CD4-positive, alpha-beta T cell treated with Interleukin-17A for 4 hours (primary cell): ENCODE data around the gene S100A3.
"Not testable (repeated sequence)": the region's sequence is repeated elsewhere in the genome, so short reads cannot be mapped to it uniquely, and the experiment has no call there.

Source experiments
- DNase-seq: peaks from one replicate; pipeline ENCODE4 v3.0.0-alpha.2; 2020; ENCODE audit warnings: mixed read lengths

S100A3 gene

GRCh38 chr1:153568367-153569099, 19.5 kb upstream of the S100A3 start:
- peak; percentile 88 for DNase-seq

GRCh38 chr1:153567621-153568366, 18.7 kb upstream of the S100A3 start:
- DNase-seq, result peak; percentile 34

DNA sequence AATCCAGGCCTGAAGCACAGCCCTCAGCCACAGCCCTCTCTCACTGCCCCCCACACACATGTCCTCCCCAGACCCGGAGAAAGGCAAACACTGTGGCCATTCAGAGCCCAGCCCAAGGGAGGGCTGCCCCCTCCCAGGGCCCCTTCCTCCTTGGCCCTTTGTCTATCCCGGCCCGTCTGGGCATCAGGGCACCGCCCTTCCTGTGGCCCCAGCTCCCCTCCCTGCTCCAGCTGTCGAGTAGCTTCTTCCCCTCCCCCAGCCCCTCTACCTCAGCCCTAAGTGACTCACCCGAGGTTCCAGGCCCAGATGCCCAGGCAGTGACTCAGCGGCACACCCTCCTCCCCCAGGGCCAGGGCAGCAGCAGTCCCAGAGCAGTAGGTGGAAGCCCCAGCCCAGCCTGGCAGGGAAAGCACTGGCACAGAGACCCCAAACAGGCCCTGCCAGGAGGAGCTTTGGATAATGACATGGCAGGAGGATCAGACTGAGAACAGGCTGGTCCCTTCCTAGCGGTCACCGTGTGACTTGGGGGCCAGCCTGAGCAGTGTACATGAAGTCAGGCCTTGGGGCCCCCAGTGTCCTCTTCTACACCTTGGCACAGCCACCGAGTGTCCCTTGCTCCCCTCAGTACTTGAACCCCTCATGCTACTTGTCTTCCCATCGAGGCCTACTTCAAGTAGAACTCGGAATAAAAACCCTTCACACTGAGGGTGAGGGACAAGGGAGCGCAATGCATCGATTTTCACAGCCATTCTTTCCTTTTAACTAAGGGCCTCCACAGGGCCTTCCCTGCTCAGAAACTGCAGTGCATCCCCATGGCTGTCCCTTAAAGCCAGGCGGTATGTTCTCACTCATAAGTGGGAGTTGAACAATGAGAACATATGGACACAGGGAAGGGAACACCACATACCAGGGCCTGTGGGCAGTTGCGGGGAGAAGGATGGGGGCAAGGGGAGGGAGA, 17.6 kb upstream of the S100A3 start:
- peak; percentile 94 for DNase-seq

- DNase-seq, result peak; percentile 71
These were observed 16.7 kb upstream of the S100A3 start, which contains the start of gene S100A2 for GRCh38 chr1:153565529-153566374. TSS of gene S100A2 (minus strand) at chr1:153565844. CDS start at chr1:153563877, 1,967 bp downstream.

GRCh38 chr1:153563991-153564390, 14.9 kb upstream of the S100A3 start:
- DNase-seq, result no peak

- DNase-seq, result no peak
These were observed 14.4 kb upstream of the S100A3 start for GRCh38 chr1:153563483-153563901.

DNA sequence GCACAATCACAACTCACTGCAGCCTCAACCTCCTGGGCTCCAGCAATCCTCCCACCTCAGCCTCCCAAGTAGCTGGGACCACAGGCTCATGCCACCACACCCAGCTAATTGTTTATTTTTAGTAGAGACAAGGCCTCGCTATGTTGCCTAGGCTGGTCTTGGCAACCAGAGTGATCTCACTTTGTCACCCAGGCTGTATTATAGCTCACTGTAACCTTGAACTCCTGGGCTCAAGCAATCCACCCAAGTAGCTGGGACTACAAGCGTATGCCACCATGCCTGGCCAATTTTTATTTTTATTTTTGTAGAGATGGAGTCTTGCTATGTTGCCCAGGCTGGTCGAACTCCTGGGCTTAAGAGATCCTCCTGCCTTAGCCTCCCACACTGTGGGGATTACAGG, 13.0 kb upstream of the S100A3 start:
- DNase-seq, result not testable (repeated sequence)

- no peak for DNase-seq
These were observed 12.5 kb upstream of the S100A3 start for GRCh38 chr1:153561466-153561985.

DNA sequence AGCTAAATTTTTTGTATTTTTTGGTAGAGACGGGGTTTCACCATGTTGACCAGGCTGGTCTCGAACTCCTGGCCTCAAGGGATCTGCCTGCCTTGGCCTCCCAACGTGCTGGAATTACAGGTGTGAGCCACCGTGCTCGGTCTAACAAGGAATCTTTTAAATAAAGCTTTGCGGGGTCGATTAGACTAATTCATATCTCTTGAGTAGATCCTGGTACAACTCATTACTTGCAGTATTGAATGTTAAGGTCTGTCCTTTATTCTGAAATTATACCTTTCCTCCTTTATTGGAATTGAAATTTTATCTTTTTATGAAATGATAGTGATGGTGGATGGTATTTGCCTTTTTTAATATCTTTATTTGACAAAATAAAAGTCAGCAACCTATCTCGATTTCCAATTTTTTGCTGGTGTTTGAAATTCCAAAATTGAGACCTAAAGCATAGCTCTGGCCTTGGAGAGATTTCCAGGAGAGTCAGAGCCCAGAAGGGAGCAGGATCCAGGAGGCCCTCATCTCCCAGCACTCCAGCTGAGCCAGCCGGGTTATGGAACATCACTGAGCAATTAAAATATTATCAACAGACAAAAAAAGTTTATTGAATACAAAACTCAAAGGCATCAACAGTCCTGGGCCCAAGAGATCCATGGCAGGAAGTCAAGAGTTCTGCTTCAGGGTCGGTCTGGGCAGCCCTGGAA, 11.9 kb upstream of the S100A3 start:
- no peak for DNase-seq

DNA sequence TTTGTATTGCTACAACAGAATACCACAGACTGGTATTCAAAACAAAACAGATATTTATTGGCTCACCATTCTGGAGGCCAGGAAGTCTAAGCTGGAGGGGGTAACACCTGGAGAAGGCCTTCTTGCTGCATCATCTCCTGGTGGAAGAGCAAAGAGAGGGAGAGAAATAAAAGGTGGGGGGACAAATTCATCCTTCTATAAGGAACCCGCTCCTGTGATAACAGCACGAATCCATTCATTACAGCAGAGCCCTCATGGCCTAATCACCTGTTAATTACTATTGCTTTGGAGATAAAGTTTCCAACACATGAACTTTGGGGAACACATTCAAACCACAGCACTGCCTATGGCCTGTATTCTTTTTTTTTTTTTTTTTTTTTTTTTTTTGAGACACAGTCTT, 11.2 kb upstream of the S100A3 start:
- no peak for DNase-seq

- DNase-seq, result no peak
These were observed 8.8 kb upstream of the S100A3 start for GRCh38 chr1:153557877-153558276.

DNA sequence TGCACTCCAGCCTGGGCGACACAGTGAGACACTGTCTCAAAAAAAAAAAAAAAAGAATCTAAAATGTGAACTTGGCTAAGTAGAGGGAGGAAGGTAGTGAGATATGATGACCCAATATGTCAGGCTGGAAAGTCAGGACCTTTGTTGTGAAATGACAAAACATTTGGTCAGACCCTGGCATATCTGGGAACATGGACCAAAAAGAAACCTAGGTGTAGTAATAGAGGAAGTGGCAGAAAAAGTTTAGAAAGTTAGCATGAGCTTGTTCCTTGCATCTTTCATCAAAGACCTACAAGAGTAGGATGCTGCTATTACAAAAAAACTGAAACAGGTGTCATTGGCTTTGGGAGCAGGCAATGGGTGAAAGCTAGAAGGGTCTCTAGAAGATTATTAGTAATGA, 7.3 kb upstream of the S100A3 start:
- no peak for DNase-seq

GRCh38 chr1:153553830-153554541, 4.9 kb upstream of the S100A3 start:
- no peak for DNase-seq

GRCh38 chr1:153553096-153553495, 4.0 kb upstream of the S100A3 start:
- no peak for DNase-seq

- DNase-seq, result no peak
These were observed 3.3 kb upstream of the S100A3 start for GRCh38 chr1:153552335-153552734.

- DNase-seq, result no peak
These were observed 1.9 kb upstream of the S100A3 start for GRCh38 chr1:153550827-153551500.

DNA sequence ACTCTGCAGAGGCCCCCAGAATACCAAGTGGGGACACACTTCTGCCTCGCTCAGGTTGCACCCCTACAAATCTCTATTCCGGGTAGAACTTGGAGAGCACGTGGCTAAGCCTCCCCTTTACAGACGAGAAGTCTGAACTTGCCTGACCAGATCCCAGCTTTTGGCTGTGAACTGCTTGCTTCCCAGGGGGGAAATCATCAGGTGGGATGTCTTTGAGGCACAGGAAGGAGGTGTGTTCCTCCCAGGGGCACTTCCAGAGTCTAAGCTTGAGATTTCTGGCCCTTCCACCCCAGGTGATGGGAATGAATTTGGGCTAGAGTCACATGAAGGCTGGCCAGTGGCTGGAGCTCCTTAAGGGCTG, 1.3 kb upstream of the S100A3 start:
- no peak for DNase-seq

- no peak for DNase-seq
These were observed 811 bp upstream of the S100A3 start for GRCh38 chr1:153549741-153550397.
